ENCODE data around the gene SSPN.

The SSPN gene

GRCh38 chr12:26195250-26195640, at the start of gene SSPN:
SSPN (plus strand) TSS chr12:26195573; CDS start chr12:26195673, 100 bp downstream.
- no peak for DNase-seq

DNA sequence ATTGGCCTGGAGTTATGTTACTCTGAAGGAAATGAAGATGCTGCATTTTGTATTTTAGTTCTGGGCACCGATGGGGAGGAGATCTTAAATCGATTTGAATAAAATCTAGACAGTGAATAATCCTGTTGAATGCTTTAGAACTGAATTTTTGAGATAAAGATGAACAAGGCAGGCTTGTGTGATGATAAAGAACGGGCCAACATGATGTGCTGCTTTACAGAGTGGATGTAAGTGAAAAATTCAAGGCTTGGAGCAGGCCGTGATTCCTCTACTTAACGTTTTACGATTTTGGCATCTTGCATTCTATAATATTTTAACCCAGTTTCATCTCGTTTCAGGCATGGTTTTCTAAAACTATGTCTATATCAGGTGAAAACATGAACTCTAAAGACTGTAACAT, 47.1 kb upstream of the SSPN start:
- DNase-seq: no peak

DNA sequence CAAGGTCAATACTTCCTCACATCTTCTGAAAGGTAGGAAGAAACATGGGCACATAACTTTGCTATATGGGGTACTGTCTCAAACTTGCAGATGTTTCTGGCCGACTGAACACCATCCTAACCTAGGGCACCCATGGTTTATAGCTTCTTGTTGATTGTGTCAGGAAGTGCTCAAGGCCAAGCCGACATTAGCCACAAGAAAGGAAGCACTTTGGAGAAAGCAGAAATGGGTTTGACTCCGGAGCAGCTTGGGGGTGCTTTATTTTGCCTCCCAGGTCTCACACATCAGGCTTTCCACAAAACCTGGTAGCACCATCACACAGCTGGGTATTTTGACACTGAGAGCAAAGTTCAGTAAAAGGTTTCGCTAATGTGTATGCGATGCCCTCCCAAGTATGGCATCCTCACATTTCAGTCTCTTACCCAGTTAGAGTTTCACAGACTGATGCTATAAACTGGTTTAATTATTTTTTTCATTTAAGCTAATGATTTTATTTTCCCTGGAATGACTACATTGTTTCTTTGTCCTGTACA, 45.3 kb upstream of the SSPN start:
- DNase-seq: no peak

DNA sequence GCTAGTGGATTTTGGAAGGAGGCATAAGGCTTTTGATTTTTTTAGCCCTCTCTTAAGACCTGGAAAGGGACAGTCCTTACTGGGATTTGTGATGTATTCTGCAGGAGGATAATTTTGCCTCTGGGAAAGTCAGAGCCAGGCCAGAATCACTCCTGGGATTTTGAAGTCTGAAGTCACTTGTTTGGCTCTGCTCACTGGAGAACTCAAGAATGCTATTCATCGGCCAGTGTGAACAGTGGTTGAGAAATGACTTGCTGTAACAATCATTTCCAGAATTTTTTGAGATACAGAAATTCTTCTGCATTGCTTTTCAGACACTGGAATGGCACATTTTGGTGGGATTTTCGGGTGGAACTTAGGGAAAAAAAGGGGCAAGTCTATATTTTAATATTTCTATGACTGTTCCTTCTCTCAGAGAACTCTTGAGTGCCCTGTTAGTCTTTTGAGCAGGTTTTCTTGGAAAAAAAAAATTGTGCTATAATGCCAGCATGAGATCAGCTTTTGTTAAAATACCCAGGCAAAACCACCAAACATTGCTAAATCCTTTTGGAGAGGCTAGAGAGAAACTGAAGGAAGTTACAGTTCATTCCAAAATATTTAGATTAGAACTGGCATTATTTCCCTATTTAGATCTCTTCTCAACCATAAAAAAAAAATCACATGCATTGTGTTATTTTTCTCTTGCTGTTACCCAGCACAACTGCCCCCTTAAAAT, 44.5 kb upstream of the SSPN start:
- no peak for DNase-seq

DNA sequence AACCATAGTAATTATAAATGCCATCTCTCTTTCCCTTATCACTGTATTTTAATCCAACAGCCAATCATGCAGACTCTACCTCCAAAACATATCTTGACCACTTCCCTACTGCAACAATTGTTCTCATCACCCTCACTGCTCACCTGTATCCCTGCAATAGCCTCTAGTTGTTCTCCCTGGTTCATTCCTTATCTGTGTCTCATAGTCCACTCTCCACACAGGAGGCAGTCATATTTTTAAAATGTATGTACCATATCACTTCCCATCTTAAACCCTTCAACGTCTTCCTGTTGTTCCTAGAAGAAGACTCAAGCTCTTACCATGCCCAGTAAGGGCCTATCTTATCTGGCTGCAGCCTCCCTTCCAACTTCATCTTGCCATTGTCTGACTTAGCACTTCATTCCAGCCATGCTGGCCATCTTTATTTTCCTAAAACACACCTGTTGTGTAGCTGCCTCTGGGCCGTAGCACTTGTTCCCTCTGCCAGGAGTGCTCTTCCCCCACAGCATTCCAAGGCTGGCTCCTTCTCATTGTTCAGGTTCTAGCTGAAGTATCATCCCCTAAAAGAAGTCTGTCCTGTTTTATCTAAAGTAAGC, 42.8 kb upstream of the SSPN start:
- DNase-seq: no peak

DNA sequence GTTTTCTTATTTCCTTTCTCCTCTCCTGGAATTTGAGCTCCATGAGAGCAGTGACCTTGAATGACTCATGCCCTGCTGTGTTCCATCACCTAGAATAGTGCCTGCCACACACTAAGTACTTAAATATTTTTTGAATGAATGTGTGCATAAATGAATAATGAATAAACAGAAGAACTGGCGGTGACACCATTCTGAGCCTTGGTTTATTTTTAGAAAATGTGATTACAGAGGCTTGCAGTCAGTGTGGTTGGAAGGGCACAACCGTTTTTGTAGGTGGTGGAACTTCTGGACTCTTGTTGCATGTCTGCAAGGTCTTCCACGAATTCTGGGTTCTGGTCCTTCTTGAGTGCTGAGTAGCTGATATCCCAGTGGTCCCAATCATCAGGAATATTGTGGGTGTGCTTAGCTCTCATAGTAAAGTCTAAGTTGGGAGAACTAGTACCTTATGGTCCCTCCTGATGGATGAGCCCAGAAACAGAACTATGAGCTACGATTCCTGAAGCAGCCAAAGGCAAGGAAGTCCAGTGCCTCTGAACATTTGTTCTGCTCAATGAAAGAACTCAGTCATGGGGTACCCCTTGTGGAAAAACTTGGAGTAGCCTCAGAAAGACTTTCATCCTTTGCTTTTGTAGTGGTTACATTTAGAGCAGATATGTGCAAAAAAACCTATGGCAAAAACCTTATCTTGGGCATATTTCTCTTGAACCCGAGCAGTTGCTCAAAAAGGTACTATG, 41.8 kb upstream of the SSPN start:
- DNase-seq: no peak

- DNase-seq: no peak
Measured at GRCh38 chr12:26156201-26156871, 39.0 kb upstream of the SSPN start.

- no peak for DNase-seq
Measured at GRCh38 chr12:26157001-26157400, 38.4 kb upstream of the SSPN start.

DNA sequence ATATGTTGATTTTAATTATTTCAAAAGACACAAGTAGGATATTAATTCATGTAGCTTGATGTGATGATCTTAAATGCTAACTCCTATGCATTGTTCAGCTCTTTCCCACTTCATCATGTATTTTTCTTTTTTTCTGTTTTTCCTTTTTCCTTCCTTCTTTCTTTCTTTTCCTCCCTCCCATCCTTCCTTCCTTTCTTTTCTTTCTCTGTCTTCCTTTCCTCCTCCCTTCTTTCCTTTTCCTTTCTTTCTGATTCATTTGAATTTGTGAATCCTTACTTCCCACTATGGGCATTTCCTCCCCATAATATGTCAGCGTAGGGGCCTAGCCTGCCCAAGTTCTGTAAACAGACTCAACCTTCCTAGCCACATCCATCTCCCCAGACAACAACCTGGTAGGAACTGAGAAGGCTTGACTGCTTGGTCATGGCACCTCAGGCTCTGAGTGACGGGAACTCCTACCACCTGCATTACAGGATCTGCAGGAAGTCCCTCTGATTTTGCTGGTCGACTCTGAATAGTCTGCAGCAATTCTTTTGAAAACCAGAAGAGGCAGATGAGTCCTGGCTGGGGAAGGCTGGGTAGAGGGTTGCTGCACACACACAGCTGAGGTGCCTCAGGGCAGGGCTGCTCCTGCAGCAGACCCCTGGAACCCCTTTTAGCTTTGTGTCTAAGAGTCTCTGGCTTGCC, 37.2 kb upstream of the SSPN start:
- DNase-seq: no peak

DNA sequence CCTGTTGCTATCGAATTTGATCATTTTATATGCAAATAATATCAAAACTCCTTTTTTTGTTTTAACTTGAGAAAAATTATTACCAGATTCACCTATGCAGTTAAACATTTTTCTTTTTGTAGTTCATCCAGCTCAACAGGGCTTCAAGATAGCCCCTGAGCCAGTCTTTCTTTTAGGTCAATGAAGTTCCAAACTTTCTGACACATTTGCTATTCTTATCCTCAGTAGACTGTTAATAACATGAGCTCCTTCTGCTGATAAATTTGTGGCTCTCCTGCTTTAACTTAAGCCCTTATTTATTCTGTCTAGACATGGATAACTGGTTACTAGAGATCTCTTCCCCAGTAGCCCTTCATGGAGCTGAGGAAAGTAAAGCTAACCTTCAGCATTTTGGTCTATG, 33.2 kb upstream of the SSPN start:
- no peak for DNase-seq

GRCh38 chr12:26162905-26163304, 32.5 kb upstream of the SSPN start:
- DNase-seq: no peak

- no peak for DNase-seq
Measured at GRCh38 chr12:26164118-26164517, 31.3 kb upstream of the SSPN start.

DNA sequence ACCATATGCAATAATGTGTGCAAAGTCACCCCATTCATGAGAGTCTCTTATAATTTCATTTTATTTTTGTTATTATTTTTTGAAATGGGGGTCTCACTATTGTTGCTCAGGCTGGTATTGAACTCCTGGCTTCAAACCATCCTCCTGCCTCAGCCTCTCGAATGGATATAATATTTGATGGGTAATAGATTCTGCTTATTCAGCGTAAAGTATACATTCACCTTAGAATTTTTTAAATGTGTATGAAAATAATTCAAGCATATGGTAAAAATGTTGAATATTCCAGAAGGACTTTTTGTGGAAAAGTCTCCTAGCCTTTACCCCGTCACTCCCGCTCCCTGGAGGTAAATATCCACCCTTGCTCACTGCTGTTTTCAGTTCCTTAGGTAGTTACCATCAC, 23.4 kb upstream of the SSPN start:
- DNase-seq: no peak

- no peak for DNase-seq
Measured at GRCh38 chr12:26172539-26172938, 22.8 kb upstream of the SSPN start.

- DNase-seq: no peak
Measured at GRCh38 chr12:26172946-26173552, 22.3 kb upstream of the SSPN start.

DNA sequence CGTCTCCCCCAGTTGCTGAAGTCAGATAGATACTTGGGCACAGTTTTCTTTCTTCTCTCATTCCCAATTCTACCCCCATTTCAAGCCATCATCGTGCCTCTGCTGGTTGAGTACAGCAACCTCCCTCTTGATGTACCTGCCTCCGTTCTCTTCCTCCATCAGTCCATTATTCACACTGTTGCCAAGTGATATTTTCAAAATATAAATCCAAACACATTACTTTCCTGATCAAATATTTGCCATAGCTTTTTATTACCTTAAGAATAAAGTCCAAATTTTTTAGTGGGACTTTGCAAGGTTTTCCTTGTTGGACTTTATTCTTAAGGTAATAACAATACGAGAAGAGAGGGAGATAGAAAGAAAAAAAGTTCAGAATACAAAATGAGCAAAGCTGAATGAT, 18.6 kb upstream of the SSPN start:
- DNase-seq: no peak

DNA sequence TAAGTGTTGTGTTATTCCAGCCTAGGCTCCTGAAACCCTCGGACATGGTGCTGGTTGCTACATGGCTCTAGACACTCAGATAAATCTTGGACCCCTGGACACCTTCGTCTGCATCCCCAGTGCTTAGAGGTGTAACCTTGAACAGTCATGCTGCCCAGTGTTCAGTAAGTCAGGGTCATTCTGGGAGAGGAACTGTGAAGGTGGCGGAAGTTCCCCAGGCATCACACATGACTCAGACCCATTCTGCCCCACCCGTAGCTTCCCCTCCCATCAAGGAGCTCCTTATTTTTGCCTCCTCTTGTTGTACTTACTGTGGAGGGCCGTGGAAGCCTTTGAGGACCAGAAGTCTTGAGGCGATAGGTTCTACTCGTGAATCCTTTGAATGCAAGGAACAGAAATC, 18.1 kb upstream of the SSPN start:
- no peak for DNase-seq

DNA sequence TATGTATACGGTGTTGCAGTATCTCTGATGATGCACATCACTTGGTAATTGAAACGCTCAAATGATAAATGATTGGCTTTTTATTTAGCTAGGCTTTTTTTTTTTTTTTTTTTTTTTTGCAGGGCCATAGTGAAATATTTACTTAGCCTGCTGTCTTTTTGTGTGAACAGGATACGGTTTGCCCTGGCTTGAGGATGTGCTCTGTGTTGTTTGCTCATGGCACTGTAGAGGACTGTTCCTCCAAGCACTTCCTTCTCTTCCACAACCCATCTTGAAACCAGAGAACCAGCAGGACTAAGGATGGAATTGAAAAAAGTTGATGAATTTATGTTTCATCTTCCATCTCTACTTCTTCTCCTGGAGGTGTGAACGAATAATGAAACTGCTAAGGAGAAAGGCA, 15.5 kb upstream of the SSPN start:
- DNase-seq: no peak

DNA sequence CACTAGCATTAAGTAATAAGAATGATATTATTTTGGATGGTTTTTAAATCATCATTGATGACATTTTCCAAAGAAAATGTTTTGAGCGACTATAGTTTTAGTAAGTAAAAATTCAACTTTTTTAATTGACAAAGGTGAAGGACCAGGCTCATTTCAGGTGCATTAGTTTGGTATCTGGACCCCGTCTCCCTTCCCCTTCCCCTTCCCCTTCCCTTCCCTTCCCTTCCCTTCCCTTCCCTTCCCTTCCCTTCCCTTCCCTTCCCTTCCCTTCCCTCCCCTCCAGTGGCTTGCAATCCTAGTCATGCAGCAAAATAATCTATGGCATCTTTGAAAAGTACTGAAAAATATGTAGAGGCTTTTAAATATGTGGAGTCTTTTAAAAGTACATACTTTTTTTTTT, 13.0 kb upstream of the SSPN start:
- no peak for DNase-seq

DNA sequence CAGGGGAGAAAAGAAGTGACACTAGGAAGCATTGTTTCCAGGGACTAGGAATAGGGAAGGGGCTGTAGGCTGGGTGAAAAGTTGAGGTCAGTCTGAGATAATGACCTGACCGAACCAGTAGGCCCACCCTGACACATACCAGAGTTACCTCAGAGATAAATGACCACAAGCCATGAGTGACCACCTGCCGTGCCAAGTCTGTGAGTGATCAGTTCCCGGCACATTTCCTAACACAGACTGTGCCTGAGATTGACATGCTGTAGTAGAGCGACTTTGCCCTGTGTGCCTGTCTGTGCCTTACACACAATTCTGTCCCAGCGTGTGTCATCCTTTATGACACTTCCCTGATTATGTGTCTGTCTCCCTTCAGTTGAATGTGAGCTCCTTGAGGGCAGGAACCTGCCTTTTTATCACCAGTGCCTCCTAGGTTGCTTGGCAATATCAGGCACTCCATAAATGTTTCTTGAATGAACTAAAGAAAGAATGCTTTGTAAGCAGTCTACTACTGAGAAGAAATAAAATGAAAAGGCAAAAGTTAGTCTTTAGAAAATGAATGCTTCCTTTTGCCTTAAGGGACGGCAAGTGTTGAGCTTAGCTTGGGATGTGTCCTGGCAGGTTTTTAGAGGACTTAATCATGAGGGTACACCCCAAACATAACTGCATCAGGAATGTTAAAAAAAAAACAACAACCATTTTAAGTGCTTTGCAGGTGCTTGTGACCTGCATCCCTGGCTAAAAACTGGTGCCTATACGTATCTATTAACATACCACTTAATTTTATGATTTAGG, 9.6 kb upstream of the SSPN start:
- DNase-seq: no peak

- DNase-seq: no peak
Measured at GRCh38 chr12:26187014-26187798, 8.2 kb upstream of the SSPN start.
